HUDEP-2 (cell line): ENCODE data around the gene MYO9B.
"Not testable (repeated sequence)": the region's sequence is repeated elsewhere in the genome, so short reads cannot be mapped to it uniquely, and the experiment has no call there.

Source experiments
- DNase-seq, 76 experiments: peaks; one replicate each; lab custom pipeline; 2025; ENCODE audit not compliant: unreplicated experiment in 76 of 76; lab: John Stamatoyannopoulos, UW

The MYO9B gene

GRCh38 chr19:17138937-17139598 lies 63.5 kb downstream of the MYO9B start:
- no peak for DNase-seq

GRCh38 chr19:17144771-17145170 lies 69.2 kb downstream of the MYO9B start:
- DNase-seq, result not testable (repeated sequence)

DNA sequence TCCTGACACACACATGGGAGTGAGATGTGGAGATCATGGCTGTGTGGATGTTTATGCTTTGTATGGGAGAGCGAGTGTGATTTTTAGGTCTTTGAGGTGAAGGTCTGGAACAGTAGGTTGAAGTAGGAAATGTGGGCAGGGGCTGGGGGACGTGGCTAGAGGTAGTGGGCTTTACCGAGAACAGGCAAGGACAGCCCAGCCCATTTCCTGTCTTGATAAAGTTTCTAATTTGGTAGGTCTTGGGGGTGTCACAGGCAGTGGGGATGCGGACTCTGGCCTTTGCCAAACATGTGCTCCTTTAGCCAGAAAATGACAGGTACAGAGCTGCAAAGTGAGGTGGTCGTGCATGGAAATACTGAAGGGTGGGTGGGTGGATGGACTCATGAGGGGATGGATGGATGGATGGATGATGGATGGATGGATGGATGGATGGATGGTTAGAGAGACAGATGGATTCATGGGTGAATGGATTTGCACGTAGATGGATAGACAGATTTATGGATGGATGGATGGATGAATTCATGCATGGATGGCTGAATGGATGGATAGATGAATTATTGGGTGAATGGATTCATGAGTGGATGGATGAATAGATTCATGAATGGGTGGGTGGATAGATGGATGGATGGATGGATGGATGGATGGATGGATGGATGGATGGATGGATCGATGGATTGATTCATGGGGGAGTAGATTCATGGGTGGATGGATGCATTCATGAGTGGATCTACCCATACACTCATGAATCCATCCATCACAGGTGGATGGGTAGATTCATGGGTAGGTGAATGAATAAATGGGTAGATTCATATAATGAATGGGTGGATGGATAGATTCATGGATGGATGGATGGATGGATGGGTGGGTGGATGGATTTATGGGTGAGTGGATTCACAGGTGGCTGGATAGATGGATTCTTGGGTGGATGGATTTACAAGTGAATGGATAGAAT lies 70.2 kb downstream of the MYO9B start:
- no peak for DNase-seq

GRCh38 chr19:17148130-17148529 lies 72.6 kb downstream of the MYO9B start:
- no peak for DNase-seq

DNA sequence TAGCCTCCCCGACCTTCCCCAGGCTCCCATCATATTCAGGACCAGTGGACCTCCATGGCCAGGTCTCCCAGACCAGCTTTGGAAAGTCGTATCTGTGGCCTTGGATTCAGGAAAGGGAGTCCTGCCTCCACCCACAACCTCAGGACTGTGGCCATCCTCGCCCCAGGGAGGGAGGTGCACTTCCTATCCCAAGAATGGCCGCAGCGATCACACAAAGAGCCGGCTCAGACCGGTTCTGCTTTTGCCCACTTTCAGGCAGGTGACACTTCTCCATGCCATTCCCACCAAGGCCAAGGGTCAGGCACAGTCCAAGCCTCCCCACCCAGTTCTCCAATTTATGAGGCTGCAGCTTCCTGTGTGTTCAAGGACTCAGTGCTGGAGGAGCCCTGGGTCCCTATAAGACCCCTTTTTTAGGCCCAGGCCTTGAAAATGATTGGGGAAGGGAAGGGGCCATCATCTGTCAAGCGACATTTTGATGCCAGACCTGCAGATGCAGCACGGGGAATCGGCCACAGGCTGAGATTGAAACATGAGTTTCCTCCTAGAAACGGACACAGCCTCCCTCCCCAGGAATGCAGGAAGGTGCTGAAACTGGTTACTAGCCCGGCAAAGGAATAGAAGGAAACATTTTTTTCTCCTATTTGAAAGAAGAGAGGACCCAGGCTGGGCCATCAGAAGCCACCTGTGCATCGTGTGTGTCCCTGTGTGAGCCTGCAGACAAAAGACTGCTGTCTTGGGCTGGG lies 74.0 kb downstream of the MYO9B start:
- DNase-seq, result no peak

- no peak for DNase-seq
These were observed 78.4 kb downstream of the MYO9B start for GRCh38 chr19:17153996-17154395.

DNA sequence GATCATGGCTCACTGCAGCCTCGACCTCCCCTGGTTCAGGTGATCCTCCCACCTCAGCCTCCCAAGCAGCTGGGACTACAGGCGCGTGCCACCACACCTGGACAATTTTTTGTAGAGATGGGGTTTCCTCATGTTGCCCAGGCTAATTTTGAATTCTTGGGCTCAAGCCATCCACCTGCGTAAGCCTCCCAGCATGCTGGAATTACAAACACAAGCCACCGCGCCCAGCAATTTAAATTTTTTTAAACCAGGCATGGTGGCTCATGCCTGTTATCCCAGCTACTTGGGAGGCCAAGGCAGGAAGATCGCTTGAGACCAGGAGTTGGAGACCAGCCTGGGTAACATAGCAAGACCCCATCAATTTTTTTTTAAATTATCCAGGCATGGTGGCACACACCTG lies 79.7 kb downstream of the MYO9B start:
- DNase-seq, result no peak

DNA sequence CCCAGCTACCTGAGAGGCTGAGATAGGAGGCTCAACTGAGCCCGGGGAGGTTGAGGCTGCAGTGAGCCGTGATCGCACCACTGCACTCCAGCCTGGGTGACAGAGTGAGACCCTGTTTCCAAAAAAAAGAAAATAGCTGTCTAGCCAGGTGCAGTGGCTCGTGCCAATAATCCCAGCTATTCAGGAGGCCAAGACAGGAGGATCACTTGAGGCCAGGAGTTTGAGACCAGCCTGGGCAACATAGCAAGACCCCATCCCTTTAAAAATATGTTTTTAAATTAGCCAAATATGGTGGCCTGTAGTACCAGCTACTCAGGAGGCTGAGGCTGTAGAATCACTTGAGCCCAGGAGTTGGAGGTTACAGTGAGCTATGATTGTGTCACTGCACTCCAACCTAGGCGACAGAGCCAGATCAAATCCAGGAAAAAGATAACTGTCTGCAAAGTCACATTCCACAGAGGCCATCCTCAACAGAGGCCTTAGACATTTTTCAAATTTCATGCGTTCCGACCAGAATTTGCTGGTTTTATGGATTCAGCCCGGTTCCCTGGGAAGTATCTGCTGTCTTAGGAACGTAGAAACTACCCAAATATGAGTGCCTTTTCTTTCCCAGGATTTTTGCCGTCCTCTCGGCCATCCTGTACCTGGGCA lies 80.8 kb downstream of the MYO9B start:
- no peak for DNase-seq

GRCh38 chr19:17156947-17157302 lies 81.3 kb downstream of the MYO9B start:
- DNase-seq, result no peak

DNA sequence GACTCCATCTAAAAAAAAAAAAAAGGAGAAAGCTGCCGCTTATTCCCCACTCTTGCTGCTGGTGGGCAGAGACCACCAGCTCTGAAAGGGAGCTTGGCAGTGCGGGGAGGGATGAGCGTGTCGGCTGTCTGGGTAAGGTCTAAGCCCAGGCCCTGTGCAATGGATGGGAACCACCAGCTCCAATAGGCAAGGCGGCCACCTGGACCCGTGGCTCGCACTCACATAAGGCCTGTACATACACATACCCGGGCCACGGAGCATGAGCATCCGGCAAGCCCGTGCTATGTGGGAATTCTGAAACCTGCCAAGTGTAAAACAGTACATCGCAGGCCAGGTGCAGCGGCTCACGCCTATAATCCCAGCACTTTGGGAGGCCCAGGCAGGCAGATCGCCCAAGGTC lies 83.0 kb downstream of the MYO9B start:
- DNase-seq, result no peak

GRCh38 chr19:17159466-17160393 lies 84.2 kb downstream of the MYO9B start:
- no peak for DNase-seq

GRCh38 chr19:17160908-17161307 lies 85.3 kb downstream of the MYO9B start:
- DNase-seq, result no peak

DNA sequence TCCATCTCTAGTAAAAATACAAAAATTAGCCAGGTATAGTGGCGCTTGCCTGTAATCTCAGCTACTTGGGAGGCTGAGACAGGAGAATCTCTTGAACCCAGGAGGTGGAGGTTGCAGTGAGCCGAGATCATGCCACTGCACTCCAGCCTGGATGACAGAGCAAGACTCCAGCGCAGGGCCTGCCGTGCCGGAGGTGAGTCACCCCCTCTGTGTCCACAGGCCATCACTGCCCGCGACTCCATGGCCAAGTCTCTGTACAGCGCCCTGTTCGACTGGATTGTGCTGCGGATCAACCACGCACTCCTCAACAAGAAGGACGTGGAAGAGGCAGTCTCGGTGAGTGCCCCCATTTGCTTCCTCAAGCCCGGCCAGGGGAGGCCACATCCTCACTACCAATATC lies 86.6 kb downstream of the MYO9B start:
- not testable (repeated sequence) for DNase-seq

DNA sequence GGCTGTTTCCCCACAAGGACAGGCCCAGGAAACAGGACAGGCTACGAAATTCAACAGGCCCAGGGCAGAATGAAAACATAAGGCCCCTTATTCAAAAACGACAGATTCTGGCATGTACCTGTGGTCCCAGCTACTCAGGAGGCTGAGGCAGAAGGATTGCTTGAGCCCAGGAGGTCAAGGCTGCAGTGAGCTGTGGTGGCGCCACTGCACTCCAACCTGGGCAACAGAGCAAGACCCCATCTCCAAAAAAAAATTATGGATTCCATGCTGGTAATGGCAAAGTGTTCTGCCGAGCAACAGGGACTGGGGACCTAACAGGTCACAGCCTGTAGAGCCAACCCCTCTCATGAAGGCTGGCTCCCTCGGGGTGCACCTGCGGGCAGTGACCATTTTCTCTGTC lies 87.0 kb downstream of the MYO9B start:
- DNase-seq, result no peak

GRCh38 chr19:17163652-17164051 lies 88.1 kb downstream of the MYO9B start:
- DNase-seq, result no peak

- no peak for DNase-seq
These were observed 89.1 kb downstream of the MYO9B start for GRCh38 chr19:17164639-17165038.

- no peak for DNase-seq
These were observed 90.1 kb downstream of the MYO9B start for GRCh38 chr19:17165715-17166114.

- no peak for DNase-seq
These were observed 95.1 kb downstream of the MYO9B start for GRCh38 chr19:17170538-17171297.

DNA sequence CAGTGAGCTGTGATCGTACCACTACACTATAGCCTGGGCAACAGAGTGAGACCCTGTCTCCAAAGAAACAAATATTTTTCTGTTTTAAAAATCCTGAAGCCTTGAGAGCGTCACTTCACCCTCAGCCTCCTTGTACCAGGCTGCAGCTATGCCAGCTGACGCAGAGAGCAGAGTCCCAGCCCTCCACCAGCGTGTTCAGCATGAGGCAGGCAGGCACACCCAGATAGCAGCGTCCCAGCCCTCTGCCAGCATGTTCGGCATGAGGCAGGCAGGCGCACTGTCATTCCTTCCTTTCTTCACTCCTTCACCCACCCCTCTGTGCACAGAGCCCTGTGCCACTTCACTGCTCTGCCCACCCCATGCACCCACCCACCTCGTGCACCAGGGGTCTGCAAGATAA lies 96.3 kb downstream of the MYO9B start:
- DNase-seq, result peak in 12 of 76 experiments; percentile 6 to 51 (median 26)
